GM21367 (cell line): ENCODE results near the gene NHEJ1.

ENCODE experiments used
- ATAC-seq: cut with Tn5 transposase; IDR thresholded peaks from one replicate; pipeline ENCODE4 v1.9.1; 2021; ENCODE audit not compliant: unreplicated experiment

The NHEJ1 gene

DNA sequence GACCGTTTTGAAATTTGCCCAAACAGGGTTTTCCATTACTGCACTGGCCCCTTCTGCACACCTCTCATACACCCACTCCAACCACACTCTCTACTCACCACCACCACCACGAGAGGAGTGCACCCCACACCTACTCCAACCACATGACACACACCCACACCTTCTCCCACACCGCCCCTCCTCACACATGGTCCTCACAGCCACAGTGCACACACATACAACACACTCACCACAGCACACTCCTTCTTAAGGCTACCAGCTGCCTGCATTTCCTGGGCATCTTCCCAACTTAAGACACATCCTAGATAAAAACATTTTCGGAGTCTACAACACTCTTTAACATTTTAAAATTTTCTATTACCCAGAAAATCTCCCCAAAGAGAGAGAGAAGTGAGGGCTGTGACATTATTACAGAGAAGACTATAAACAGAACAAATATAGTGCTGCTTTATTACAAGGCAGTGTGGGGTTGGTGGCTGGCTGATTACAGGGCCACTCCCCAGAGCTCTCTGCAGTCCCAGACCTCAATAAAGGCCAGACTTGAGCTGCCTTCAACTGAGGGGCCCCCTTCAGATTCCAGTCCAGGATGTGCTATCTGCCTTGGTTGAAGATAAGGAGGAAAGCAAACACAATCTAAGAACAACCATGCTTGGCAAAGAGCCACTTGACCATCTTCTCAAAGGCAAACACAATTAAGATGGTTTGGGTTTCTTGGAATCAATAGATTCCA lies 36.1 kb downstream of the NHEJ1 start:
- no peak for ATAC-seq

DNA sequence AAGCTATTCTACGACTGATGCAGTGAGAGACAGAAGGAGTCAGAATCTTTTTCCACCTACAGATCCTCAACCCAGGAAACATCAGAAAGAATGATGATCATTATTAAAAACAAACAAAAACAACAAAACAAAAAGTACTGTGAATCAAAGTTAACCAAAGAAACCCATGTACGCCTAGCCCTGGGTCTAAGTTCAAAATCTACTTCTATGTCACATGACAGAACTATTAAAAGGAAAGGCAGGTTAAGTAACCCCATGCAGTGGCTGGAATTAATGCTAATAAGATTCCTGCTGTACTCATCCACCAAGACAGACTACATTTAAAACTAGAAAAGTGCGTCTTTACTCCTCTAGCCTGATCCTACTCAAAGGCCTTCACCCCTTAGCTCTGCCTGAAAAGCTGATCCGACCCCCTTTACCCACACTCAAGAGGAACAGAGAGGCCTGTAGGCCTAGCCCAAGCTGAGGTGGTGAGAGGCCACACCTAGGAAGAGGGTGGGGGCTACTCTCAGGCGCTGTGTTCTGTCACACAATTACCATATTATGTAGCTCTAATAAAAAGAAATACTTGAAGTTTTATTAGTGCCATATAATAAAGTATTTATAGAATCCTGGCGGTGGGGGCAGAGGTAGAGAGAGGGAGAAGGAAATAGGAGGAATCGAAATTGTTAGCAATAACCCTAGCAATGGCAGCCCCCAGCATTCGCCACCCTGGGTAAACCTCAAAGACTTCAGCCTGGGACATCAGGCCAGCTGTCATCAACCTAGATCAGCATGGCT lies 37.1 kb downstream of the NHEJ1 start:
- no peak for ATAC-seq

DNA sequence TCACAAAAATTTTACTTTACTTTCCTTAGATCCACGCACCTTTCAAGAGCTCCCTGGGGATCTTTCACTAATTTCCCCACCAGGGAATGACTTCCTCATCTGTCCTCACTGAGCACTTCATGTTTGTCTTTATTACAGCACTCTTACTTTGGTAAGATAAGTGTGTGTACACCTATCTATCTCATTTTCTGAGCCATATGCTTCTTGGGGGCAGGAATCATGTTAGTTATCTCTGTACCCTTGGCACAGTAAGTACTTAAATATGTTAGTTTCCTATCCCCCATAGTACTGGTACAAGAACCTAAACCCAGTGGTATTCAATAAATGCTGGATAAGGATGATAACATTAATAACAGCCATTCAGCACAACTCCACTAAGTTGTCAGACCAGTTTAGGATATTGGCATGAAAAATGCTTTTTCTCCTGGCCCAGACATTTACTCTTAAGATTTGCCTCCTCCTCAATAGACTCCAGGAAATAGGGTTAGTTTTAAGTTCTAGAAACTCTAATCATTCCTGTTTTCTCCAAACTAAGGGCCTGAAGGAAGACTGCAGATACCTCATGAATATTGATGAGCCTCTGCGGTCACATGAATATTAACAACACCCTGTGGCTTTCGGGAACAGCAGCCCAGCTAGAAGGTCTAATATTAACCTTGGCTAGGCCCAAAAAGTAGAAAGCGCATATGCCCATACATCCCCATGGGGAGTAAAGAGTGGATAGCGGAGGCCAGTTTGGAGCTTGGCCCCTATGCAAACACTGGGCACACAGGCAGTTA lies 38.2 kb downstream of the NHEJ1 start:
- no peak for ATAC-seq

DNA sequence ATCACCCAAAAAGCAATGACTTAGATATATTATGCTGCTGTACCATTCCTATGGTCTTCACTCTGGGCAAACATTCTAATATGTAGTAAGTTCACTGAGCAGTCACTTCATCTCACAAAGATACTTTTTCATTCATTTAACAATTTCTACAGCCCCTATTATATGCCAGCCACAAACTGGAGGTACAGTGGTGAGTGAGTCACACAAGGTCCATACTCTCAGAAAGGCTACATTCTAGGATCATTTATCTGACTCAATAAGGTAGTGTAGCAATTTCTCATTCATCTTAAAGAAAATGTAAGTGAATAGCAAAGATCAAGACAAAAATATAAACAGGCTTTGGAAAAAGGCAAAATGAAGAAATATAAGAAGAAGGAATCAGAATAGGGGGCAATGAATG lies 40.5 kb downstream of the NHEJ1 start:
- ATAC-seq = no peak

DNA sequence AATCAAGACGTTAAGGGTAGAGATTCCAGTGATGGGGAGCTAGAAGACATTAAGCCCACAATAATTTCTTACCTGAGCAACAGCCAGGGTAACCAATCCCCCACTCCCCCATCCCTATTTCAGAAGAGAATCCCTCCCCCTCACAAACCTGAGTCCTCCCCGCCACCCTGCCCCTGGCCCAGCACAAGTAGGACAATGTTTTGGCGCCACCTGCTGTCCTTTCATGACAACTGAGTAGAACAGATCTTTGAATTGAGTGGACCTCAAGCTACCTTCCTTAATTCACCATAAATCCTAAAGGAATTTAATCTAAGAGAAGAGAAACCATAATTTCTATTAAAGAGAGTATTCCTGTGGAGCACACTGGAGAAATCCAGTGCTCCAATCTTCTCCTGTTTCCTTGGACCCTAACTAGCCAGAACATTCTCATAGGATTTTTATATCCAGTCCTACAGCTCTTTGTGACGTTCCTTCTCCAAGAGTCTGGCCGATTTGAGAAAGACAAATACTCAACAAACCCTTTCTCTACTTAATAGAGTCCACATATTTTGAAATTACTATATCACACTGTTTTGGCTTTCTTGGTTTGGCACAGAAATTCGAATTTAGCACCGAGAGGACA lies 41.1 kb downstream of the NHEJ1 start:
- ATAC-seq = no peak

DNA sequence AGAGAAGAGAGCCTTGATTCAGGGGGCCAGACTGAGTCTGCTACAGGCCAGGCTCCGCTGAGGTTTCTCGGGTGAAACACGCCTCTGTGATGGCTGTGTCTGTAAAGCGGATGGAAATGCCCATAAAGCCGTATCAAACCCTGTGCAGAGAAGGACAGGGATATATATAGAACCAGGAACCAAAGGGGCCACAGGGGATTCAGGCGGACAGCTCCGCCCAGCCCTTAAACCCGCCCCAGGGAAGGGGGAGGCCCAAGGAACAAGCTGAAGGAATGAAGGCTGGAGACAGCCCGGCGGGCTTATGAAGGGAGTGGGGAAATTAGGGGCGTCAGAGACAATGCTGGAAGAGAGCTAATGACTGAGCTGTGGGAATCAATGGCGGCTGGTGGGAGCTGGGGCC lies 42.1 kb downstream of the NHEJ1 start:
- no peak for ATAC-seq

DNA sequence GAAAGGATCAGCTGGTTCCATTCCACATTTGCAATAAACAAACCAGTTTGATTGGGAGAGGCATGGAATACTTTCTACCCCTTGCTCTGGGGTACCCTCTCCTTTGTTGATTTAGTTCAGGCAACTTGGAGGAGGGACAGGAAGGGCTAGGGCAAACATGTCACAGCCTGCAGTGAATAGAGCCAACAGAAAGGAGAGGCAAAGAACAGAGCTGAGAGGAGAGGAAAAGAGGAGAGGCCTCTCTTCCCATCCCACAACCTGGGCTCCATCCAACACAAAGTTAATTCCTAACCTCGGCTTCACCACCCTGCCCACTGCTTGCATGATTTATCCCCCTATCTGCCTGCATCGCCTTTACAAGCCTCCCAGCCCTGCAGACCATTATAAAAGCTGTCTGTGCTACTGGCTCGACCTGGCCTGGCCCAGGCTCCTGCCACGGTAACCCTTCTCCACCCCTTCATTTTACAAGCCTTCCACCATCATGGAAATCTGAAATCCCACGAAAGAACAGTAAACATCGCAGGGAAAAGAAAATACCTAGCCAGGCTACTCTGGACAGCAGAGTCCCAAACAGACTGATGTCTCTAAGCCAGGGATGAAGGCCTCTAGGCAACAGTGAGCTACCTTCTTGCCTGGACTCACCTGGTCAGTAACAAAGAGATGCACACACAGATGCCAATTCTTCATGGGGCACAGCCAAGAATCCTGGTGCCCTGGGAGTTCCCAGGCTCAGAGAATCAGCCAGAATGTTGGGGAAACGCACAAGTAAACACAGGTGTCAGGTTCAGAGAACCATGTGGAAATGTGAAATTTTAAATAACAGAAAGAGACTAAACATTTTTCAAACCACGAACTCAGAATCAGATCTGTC lies 43.6 kb downstream of the NHEJ1 start:
- no peak for ATAC-seq

DNA sequence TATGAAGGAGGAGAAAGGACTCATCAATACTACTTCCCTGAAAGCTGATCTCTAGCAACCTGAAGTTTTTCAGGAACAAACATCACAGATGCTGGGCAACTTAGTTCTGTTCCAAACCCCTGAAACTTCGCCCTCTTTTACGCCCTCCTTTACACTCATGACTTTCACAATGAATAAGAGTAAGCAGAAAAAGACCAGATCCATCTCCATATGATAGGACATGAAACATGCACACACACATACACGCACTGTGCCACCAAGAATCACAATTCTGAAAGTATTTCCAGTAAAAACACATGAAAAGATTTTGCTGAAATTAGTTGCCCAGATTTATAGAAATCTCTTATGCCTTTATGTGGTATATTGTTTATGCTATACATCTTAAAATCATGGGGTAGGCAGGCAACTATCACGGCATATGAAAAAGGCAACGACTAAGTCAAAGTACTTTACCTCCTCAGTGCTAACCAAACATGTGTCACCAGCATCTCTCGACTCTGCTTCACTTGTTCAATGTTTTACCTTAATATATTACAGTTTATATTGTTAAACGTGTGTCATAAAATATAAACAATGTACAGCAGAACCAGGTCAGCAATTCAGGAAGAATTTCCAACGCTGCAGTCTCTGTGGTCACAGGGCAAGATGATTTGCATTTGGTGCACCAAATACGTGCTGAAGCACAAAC lies 47.8 kb downstream of the NHEJ1 start:
- ATAC-seq = no peak

DNA sequence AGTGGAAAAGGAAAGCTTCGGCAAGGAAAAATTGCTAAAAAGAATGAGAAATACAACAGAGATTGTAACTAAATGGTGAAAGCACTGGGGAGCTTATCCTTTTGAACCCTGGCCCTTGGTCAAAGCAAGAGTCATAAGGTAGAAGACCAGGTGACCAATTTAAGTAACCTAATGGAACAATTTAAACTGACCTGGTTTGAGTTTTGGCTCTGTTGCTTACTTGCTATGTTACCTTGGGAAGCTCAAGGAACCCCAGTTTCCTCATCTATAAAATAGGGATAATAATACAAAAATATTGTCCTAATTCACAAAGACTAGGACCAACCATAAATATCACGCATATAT lies 48.6 kb downstream of the NHEJ1 start:
- no peak for ATAC-seq

DNA sequence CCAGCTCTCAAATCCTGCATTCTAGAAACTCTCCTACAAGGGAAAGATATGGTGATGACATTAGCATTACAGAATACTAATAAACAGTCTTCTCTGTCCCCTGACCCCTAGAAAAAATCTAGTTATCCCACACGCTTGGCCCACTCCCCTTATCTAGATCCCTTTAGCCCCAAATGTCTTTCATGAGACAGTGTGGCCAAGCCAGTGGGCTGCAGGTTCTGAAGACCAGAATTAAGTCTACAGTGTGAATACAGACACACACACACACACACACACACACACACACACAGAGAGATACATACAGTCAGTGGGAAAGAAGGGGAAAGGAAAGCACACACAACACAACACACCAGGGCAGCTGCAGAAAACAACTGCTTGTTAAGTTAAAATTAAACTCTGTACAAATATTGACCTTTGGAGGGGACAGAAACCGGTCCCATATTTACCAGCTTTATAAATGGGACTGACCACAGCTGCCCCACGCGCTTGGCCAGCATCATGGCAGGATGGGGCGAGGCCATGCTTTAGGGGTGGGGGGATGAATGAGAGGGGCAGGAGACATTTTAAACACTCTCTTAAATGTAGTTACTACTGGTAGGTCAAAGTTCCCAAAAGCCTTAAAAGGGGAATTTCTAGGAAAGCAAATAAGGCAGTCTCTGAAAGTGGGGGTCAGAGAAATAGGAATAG lies 49.1 kb downstream of the NHEJ1 start:
- no peak for ATAC-seq

DNA sequence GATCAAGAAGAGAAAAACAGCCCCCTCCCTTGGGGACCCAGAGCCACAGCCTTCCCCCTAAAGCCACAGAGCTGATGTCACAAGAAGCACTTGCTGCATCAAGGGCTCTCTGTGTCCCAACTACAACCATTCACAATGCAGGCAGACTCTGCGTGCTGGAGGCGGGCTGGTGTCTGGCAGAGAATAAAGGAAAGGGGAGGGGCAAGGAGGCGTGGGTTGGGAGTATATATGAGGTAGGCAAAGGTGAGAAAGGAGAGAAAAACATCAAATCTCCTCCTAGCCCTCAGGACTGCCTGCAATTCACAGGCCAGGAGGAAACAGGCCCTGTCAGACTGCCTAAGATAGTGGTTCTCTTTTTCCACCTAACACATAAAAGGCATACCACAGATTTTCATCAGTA lies 51.1 kb downstream of the NHEJ1 start:
- no peak for ATAC-seq

DNA sequence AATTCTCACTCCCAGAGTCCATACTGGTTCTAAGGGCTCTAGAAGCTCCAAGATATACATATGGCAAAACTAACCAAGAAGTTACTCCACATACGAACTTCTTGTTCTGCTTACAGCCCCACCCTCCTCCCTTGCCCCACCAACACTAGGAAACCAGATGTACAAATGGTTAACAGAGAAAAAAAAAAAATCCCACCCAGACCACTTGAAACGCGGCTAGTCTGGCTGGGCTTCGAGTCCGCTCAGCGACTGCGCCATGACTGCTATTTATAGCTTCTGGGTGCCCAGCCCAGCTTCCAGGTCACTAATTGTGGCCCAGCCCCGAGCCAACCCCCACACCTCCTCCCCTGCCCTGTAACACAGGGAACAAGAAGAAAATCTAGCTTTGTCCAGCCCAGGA lies 52.9 kb downstream of the NHEJ1 start:
- no peak for ATAC-seq

DNA sequence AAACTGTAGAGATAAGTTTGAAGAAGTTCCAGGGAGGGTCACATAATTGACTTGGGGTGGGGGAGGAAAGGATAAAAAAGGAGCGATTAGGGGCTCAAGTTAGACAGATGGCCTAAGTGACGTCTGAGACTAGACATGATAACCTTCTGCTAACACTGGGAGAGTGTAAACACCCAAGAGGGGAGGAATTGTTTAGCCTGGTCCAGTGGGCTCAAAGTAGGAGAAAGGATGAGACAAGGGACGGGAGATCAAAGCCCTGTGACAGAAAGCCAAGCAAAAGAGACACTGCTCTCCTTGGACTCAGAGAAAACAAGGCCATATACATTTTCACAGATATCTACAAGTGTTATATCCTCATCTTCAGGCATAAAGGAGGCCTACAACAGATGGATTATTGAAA lies 54.4 kb downstream of the NHEJ1 start:
- ATAC-seq = no peak

DNA sequence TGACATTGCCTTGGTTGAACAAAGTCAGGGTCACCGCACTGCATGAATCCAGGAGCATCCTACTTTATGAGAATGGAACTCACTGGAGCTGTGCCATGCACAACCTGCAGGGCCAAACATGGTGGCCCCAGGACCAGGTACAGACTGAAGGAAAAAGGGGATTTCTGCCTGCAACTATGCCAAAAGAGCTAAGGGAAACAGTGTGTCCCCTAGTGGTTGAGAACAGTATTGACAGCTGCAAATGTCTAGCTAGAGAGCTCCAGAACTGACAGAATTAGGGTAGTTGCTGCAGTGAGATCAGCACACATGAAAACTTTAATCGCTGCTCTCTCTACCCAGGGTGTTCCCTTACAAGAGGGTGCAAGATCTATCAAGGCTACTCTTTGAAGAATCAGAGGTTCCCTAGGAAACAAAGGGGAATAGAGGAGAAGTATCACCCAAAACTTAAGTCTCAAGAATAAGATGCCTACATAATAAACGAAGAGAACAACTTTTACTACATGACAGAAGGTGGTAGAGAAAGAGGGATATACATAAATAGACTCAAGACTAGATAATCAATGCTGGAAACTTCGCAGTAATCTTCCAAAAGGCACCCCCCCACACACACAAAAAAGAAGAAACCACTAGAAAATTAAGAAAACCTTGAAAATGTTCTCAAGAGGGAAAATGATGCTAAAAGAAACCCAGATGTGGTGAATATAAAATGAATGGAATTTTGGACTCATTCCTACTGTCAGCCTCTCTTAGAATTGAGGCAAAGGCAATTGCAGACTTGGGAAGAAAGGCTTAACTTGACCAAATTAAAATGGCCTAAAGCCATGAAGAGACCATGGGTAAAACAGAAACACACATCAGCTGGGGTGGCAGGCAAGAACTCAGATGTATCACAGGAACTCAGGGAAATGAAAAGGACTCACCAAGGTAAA lies 56.2 kb downstream of the NHEJ1 start:
- peak; percentile 60 for ATAC-seq

DNA sequence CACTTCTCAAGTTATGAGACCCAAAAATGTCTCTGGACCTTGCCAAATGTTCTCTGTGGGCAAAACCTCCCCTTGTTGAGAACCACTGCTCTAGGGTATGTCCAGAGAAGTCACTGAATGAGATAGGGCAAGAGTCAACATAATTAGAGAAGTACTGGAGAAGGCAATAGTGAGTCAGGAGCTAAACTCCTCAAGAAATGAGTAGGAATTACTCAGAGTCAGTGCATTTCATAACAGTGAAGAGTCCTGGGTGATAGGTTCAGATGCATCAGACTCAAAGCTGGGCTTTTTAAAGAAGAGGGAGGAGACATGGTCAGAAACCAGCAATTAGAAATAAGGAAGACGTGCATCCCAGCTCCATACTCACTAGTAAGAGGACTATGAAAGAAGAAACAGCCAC lies 61.3 kb downstream of the NHEJ1 start:
- ATAC-seq = no peak

DNA sequence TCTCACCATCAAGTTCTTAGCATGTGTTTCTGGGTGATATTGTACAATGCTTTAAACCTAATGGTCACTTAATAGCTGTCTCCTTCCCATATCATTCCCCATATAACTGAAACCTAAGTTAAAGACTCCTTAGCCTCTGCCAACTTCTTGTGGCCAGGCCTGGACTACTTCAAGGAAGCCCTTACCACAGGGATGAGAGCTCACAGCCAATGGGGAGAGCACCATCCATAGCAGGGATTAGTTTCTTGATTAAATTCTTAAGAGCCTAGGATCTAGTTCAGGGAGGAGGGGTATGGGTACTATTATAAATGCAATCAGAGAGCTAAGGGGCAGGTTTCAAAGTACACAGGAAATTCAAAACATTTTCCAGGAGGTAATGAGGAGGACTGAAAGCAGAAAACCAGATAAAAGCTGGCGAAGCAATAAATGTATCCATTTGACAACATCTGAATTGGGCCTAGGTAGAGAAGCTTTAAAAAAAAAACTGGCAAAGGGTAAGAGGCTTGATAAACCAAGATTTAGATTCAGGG lies 65.1 kb downstream of the NHEJ1 start:
- ATAC-seq = no peak

DNA sequence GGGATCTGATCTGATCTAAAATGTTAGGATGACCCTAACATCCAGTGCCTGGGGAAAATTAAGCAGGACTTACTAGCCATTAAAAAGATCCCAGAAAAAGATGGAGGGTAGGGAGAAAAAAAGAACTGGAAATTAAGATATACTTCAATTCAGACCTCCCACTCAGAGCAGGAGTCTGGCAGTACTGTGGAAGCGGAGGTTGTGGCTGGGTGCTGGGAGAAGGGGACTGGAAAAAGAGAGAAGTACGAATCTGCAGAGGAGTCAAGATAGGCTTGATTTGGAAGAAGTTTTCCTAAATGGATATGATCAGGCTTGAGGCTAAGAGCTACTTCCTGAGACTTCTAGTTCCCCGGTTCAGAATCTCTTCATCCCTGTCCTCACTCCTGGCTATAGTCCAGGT lies 66.4 kb downstream of the NHEJ1 start:
- ATAC-seq = no peak
